Superior temporal gyrus (tissue), 1 donor: Measurements from ENCODE around the gene TPH2.
A peak's percentile ranks its signal among the peaks of the same experiment; 100 is the strongest.

Experiments
- DNase-seq: peaks from one replicate; pipeline ENCODE4 v3.0.0-alpha.2; 2016; ENCODE audit errors: extremely low spot score

TPH2 gene

GRCh38 chr12:72033991-72034390 is 95.3 kb downstream of the TPH2 start:
- no peak for DNase-seq

DNA sequence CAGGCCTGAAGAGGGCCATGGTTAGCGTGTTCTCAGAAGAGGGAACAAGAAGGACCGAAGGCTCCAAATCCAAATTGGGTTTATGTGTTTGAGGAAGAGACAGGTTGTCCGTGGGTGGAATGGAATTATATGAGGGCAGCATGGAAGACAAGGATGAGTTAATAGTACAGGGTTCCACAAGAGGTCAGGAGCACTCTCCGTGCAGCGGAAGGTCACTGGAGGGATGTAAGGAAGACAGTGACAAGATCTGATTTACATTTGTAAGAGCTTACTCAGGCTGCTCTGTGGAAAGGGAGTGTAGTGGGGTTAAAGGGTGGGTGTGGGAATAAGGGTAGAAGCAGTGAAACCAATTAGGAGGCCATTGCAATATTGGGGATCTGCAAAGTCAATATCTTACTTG is 97.0 kb downstream of the TPH2 start:
- DNase-seq, result no peak

- no peak for DNase-seq
Observed at GRCh38 chr12:72036393-72036792, 97.7 kb downstream of the TPH2 start.

- DNase-seq, result no peak
Observed at GRCh38 chr12:72037006-72037795, 98.6 kb downstream of the TPH2 start.

GRCh38 chr12:72041811-72042210 is 103.2 kb downstream of the TPH2 start:
- DNase-seq, result no peak

DNA sequence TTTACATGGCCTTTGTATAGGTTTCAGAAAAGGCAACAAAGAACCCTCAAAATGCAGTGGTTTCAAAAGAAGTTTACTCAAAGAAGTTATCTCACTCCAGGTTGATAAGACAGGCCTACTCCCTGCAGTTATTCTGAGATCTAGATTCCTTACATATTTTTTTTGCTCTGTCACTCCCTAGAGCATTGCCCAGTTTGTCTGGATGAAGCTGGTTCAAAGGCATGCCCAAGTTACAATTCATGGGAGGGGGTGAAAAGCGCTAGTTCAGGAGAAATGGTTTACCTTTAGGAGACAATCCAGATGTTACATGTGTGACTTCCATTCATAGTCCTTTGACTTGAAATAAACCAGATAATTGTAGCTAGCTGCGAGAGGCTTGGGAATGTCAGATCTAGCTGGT is 115.0 kb downstream of the TPH2 start:
- DNase-seq, result no peak

DNA sequence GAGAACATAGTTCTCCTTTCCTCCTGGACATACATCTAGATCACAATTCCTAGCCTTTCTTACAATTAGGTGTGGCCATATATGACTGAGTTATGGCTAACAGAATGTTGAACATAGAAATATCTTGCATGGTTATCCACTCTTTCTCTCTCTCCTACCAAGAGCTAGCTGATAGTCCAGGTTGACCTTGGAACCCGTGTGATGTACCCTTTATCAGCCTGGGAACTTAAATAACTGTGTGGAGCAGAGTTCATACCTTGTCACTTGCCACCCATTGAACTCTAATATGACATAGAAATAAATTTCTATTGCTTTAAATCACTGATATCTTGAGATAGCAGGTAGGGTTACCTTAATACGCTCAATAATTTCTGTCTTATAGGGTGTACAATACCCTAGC is 115.9 kb downstream of the TPH2 start:
- DNase-seq, result no peak

- no peak for DNase-seq
Observed at GRCh38 chr12:72057330-72057914, 118.8 kb downstream of the TPH2 start.

DNA sequence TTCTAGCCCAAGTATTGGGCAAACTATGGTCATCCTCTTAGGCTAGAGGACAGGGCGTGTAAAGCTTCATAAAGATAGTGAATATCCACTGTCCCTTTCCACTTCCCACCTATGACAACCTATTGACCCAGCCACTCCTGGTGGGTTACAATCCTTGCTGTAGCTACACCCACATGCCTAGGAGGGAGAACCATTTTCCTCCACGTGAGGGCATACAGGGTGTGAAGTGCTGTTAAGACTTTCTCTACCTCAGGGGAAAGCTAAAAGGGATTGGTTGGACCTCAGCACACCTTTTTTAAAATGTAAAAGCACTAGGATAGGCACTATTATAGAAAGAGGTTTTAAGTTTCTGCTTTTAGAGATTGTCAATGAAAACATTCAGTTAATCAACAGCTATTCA is 124.4 kb downstream of the TPH2 start:
- no peak for DNase-seq

- DNase-seq, result no peak
Observed at GRCh38 chr12:72071030-72071429, 132.4 kb downstream of the TPH2 start.

DNA sequence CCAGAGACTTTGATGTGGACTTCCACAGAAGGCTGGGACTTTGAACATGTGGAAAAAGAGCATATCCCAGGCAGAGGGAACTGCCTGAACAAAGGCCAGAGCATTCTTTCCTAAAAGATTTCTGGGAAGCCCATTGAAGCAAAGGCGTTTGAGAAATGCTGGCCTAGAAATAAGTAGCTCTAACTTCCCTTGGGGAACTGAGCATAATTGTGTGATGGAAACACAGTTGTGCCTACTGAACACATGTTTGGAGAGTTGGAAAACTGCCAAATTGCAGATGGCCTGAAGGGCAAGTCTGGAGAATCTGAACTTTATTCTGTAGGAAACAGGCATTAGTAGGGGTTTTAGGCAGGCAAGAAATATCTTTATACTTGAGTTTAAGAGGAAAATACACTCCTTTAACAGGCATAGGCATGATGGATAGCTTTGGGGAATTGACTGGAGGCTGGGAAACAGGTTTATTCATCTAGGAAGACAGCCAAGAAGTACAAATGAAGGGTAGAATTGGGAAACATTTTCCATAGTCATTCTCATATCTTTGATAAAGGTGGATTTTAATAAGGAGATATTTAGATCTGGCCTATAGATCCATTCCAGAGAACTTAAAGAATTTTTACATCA is 134.1 kb downstream of the TPH2 start:
- no peak for DNase-seq

- no peak for DNase-seq
Observed at GRCh38 chr12:72074065-72074464, 135.4 kb downstream of the TPH2 start.

DNA sequence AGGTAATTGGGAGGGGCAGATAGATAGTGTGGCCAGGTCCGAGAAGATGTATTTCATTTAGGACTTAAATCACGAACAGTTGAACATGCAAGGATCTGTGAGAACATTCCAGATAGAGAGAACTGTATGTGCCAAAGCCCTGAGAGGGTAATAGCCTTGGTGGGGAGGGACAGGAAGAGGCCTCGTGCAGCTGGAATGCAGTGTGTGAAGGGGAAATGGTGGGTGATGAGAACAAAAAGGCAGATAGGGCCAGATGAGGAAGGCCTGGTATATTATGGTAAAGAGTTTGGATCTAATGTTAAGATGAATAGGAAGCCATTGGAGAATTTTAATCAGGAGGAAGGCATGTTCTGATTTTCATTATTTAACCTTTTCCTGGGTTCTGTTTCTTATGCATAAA is 136.3 kb downstream of the TPH2 start:
- no peak for DNase-seq

DNA sequence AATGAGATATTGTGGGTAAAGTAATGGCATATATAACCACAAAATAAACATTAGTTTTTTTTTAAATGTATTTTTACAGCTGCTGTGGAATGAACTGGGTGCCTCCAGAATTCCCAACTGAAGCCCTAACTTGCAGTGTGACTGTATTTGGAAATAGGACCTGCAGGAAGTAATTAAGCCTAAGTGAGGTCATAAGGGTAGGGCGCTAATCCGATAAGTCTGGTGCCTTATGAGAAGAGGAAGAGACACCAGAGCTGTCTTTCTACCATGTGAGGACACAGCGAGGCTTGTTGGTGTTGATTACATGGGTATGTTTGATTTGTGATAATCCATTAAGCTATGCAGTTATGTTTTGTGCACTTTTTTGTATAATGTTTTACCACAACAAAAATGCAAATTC is 136.8 kb downstream of the TPH2 start:
- no peak for DNase-seq

DNA sequence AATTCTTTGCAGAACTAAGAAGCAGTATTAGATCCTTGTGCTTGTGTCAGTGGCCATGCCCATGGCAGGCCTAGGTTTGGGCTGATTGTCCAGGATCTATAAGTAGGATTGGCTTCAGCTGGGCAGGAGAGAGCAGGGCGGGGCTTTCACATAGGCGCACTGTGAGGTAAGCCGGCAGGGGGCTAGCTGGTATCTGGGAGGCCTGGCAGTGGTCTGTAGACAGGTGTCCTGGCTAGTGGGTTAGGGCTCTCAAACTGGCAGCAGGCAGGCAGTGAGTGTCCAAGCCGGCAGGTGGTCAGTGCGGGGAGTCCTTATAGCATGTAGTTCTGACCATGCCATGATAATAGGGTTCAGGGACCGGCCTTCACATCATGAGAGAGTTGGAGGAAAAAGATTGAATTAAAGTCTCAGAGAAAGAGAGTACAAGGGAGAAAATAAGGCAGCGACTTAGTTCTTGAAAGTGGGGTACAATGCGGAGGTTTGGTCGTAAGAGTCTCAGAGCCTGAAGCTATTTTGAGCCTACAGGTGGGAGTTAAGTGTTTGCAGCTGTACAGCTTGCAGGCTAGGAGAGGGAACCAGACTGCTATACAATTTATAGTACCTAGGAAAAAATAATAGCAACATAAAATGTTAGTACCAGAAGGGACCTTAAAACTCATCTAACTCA is 137.4 kb downstream of the TPH2 start:
- DNase-seq, result no peak

DNA sequence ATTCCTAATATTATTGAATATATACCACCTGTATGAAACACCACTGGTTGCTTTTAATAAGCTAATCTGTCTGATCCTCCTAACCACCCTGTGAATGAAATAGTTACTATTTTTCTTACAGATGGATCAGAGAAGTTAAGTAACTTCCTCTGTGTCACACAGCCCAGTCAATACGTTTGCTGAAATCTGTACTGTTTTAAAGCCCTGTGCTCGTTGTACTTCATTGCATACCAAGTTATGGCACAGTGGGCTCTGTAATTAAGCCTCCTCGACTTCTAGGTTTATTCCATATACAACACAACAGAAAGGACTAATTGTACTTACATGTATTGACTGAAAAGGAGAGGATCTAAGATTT is 137.9 kb downstream of the TPH2 start:
- no peak for DNase-seq

GRCh38 chr12:72077111-72077820 is 138.6 kb downstream of the TPH2 start:
- DNase-seq, result no peak

- peak; percentile 34 for DNase-seq
Observed at GRCh38 chr12:72081777-72082176, 143.1 kb downstream of the TPH2 start.
